Ishikawa (cell line): ENCODE measurements around the gene FIGN.

Experiments used
- EP300 ChIP-seq: IDR thresholded peaks from 2 replicates; pipeline ENCODE4 v1.6.1; 2012; ENCODE audit warnings: borderline replicate concordance
- RAD21 ChIP-seq: IDR thresholded peaks from 2 replicates; pipeline ENCODE4 v1.6.1; 2012; ENCODE audit warnings: low read depth

DNA sequence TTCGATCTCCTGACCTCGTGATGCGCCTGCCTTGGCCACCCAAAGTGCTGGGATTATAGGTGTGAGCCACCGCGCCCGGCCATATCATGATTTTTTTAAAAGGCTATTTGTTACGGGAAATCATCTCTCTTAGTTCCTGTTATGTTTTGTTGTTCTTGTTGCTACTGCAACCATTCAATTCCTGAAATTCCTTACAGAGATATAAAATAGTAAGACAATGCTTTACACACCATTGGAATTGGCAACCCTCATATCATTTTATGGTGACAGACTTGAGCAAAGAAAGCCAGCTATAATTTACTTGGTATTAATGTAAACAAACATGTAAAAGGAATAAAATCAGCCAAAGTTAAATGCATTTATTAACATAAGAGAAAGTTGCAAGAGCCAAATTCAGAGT lies 163.0 kb downstream of the FIGN start:
- TF ChIP-seq EP300 (no peak), RAD21 (no peak)
